Jurkat, Clone E6-1 (cell line): ENCODE measurements around the gene ZNF335.
"Not testable (repeated sequence)": the region's sequence is repeated elsewhere in the genome, so short reads cannot be mapped to it uniquely, and the experiment has no call there.

Experiments used
- DNase-seq: peaks from one replicate; pipeline ENCODE4 v3.0.0-alpha.2; 2011; ENCODE audit warnings: low read depth, low spot score
- H3K4me3 ChIP-seq: 2 replicates; pipeline ENCODE4 v1.5.1; 2011; ENCODE audit warnings: mild to moderate bottlenecking, low read length, control low read depth, moderate library complexity

Gene ZNF335

DNA sequence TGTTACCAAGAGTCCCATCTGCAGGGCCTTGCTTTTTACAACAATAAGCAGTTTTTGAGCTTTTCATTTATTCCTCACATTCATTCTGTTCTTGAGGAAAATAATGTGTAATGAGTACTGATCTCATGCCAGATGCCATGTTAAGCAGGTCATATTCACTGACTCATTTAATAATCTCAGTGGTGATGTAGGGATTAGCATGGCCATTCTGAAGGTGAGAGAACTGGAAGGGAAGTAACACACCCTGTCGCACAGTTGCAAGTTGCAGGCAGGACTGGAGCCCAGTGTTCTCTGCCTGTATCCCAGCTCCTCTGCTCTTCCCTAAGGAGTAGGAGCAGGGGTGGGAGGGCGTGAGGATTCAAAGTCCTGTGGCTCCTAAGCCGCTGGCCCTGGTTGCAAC lies 31.9 kb downstream of the ZNF335 start:
- H3K4me3 ChIP-seq, result no peak overlapping the region
- no peak for DNase-seq

DNA sequence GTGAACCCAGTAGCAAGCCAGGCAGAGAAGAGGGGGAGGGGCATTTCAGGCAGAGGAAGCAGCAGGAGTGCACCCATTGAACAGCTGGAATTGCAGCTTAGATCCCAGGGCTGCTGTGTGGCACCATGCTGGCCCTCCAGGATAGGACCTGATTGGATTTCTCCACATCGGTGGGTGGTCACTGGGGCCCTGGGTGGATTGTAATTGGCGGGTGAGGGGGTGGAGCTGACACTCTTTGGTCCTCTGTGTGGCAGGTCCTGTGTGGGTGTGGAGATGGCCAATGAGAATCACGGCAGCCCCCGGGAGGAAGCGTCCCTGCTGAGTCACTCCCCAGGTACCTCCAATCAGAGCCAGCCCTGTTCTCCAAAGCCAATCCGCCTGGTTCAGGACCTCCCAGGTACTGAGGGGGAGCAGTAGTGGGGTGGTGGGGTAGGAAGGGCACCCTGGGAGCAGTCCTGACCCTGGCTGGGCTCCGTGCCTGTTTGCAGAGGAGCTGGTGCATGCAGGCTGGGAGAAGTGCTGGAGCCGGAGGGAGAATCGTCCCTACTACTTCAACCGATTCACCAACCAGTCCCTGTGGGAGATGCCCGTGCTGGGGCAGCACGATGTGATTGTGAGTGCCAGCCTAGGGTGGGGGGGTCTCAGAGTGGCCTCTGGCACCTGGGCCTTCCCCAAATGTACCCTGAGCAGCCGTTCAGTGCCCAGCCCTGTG lies 33.1 kb downstream of the ZNF335 start:
- no peak overlapping the region for H3K4me3 ChIP-seq

DNA sequence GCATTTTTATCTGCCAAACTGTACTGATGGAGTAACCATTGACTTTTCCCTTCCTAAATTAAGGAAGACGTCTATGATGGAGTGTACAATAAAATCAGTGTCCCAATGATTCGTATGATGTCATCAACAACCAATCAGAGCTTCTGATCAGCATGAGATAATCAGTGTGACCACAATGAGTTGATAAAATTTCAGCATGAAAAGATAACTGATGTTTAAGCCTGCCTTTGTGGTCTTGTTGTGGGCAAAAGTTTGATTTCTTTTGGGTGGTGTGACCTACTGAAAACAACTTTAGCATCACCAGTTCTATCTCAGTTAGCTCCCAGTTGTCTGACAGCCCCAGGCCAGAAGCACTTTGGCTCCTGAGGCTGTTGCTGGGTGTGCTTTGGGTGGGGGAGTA lies 34.2 kb downstream of the ZNF335 start:
- no peak overlapping the region for H3K4me3 ChIP-seq
- peak; percentile 22 for DNase-seq

More for the DNA sequence above, 33.1 kb downstream of the ZNF335 start:
- no peak for DNase-seq

- no peak for DNase-seq
- peak overlapping the region; percentile 90 for H3K4me3 ChIP-seq
Measured at GRCh38 chr20:45935416-45936046, 36.5 kb downstream of the ZNF335 start.

GRCh38 chr20:45934586-45935415 lies 37.2 kb downstream of the ZNF335 start, which contains the start of gene PCIF1:
Gene PCIF1 (plus strand): TSS chr20:45934683. CDS start chr20:45939000, 4,317 bp downstream.
- DNase-seq, result peak; percentile 96

GRCh38 chr20:45934046-45934585 lies 37.9 kb downstream of the ZNF335 start:
- DNase-seq, result peak; percentile 68
- H3K4me3 ChIP-seq, result peak overlapping the region; percentile 90

More at GRCh38 chr20:45934586-45935415, 37.2 kb downstream of the ZNF335 start, which contains the start of gene PCIF1:
- H3K4me3 ChIP-seq, result peak within 1 kb of the TSS; percentile 90

DNA sequence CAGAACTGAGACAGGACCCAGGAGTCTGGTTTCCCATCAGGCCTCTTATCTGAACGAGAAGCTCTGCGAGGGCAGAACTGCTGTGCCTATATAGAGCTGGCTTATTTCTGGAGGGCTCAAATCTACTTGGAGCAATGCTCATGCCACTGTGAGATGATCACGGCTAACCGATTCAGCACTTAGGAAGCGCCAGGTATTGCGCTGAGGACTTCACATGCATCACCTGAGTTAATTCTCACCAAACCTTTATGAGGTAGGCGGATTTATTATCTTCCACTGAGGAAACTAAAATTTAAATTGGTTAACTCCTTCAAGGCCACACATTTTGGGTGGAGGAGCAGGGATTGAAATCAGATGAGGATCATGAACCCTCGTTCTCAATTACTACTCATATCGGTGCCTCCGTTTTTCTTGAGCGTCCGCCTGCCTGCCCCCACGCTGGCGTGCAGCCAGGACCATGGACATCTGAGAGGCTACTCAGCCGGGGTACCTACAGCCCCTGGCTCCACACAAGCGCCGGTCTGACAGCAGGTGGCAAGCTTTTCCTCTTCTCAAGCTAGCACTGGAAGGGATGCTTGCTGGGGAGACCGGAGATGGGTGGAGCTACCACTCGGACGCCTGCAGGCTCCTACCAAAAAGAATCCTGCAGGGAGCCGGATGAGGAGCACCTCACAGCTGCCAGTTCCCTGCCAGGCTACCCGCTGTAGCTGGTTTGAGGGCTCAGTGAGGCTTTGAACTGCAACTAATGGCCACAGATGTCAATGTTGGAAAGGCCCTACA lies 38.5 kb downstream of the ZNF335 start:
- peak overlapping the region; percentile 90 for H3K4me3 ChIP-seq
- peak; percentile 71 for DNase-seq

- not testable (repeated sequence) for DNase-seq, H3K4me3 ChIP-seq
Measured at GRCh38 chr20:45931680-45932079, 40.3 kb downstream of the ZNF335 start.

GRCh38 chr20:45927071-45927878 lies 44.7 kb downstream of the ZNF335 start:
- H3K4me3 ChIP-seq, result no peak overlapping the region
- DNase-seq, result no peak

DNA sequence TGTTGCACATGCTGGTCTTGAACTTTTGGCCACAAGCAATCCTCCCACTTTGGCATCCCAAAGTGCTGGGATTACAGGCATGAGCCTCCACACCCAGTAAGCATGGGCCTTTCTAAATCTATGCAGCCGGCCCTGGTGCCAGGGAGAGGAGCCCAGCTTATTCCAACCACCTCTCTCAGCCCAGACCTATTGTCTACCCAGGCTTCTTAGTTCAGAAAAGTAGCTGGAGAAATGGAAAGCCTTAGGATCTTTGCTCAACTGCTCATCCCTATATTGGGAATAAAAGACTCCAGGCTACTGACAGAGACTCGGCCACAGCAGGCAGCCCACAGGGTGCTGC lies 45.3 kb downstream of the ZNF335 start:
- no peak overlapping the region for H3K4me3 ChIP-seq
- no peak for DNase-seq

DNA sequence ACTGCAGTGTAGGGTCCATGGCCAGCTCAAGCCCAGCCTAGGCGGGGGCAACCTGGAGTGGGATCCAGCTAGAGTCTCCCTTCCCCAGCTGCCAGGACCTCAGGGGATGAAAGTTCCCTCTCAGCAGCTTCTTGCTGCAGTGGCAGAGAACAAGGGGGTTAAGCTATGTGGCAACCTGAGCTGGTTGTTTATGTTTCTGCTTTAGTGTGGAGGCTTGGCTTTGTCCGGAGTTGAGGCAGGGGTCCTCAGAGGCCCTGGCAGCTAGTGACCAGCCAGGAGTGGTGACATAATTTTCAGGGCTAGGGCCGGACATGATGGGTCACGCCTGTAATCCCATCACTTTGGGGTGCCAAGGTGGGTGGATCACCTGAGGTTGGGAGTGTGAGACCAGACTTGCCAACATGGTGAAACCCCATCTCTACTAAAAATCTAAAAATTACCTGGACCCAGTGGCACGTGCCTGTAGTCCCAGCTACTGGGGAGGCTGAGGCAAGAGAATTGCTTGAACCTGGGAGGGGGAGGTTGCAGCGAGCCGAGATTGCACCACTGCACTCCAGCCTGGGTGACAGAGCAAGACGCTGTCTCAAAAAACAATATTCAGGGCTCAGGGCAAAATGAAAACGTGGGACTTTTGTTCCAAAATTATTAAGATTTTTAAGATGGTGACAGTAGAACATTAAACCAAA lies 46.0 kb downstream of the ZNF335 start:
- H3K4me3 ChIP-seq, result no peak overlapping the region
- DNase-seq, result no peak

- H3K4me3 ChIP-seq, result no peak overlapping the region
Measured at GRCh38 chr20:45924391-45925261, 47.4 kb downstream of the ZNF335 start.

DNA sequence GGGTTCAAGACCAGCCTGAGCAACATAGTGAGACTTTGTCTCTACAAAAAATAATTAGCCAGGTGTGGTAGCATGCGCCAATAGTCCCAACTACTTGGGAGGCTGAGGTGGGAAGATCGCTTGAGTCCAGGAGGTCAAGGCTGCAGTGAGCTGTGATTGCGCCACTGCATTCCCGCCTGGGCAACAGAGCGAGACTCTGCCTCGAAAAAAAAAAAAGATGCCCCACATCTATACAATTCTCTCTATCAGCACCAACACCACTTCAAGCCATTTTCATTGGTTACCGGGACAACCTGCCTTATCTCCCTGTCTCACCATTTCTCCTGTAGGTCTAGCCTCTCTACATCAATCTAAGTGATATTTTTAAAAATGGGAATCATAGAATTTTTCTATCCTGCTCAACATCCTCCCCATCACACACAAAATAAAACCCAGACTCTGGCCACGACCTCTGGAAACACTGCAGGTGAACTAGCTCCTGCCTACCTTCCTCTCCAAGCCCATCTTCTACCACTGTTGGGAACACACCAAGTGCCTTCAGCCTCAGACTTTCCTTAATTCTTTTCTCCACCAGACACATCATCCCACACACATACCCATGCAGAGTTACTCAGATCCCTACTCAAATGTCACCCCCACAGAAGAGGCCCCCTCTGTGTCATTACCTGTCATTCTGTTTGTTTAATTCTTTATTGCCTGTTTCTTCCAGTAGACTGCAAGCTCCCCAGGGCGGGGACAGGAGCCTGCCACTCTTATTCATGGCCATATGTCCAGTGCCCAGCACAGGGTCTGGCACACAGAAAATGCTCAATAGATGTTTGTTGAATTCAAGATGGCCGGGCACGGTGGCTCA lies 50.4 kb downstream of the ZNF335 start:
- no peak overlapping the region for H3K4me3 ChIP-seq
- no peak for DNase-seq

More at GRCh38 chr20:45924391-45925261, 47.4 kb downstream of the ZNF335 start:
- no peak for DNase-seq

DNA sequence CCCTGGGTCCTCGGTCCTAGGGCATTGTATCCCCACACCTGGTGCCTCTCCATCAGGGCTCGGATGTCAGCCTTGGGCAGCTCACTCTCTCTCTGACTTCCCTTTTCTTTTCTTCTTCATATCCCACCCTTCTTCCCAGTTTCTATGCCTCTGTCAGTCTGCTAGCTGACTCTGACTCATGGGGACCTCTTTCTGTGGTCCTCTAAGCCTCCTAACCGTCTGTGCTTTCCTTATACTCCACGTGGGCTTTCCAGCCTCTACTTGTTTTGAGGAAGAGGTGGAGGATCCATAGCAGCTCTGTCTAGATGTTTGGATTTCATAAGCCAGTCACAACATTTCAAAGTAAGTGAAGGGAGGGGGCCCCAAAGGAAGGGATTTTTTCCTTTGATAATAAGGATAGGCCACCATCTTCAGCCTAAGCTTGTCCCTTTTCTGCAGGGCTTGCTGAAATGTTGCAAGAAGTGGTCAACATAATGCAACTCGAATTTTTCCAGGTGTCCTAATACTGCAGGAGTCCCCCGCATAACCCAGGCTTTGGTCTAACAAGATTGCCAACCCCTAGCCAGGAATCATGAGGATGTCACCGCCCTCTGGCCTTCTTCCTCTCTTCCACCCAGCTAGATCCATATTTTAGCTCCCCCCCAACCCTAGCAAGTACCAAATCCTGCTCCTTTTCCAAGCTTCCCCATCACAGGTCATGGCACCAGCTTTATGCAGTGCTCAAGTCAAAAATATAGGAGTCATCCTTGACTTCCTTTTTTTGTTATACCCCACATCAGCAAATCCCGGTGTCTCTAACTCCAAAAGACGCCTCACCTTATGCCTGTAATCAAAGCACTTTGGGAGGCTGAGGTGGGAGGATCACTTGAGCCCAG lies 51.3 kb downstream of the ZNF335 start:
- no peak for DNase-seq
- no peak overlapping the region for H3K4me3 ChIP-seq
